Activated CD8-positive, alpha-beta memory T cell treated with anti-CD3 and anti-CD28 coated beads, Interleukin-2, amount 50 U/mL, for 4 hours (primary cell): Measurements from ENCODE around the gene MAP7D1.

ENCODE experiments used
- DNase-seq: peaks from one replicate; pipeline ENCODE4 v3.0.0-alpha.2; 2020

Gene MAP7D1

GRCh38 chr1:36128126-36128904 lies 27.6 kb upstream of the MAP7D1 start:
- no peak for DNase-seq

GRCh38 chr1:36128905-36129206 lies 27.1 kb upstream of the MAP7D1 start:
- no peak for DNase-seq

GRCh38 chr1:36132029-36132428 lies 23.9 kb upstream of the MAP7D1 start:
- no peak for DNase-seq

GRCh38 chr1:36133484-36133883 lies 22.5 kb upstream of the MAP7D1 start:
- DNase-seq, result no peak

- no peak for DNase-seq
Observed at GRCh38 chr1:36134031-36134430, 21.9 kb upstream of the MAP7D1 start.

GRCh38 chr1:36134505-36135329 lies 21.2 kb upstream of the MAP7D1 start:
- DNase-seq, result peak; percentile 48

GRCh38 chr1:36135330-36135667 lies 20.7 kb upstream of the MAP7D1 start:
- no peak for DNase-seq

- DNase-seq, result no peak
Observed at GRCh38 chr1:36135796-36136195, 20.2 kb upstream of the MAP7D1 start.

- no peak for DNase-seq
Observed at GRCh38 chr1:36136535-36136934, 19.4 kb upstream of the MAP7D1 start.

GRCh38 chr1:36137226-36137625 lies 18.7 kb upstream of the MAP7D1 start:
- no peak for DNase-seq

- no peak for DNase-seq
Observed at GRCh38 chr1:36137776-36138175, 18.2 kb upstream of the MAP7D1 start.

- DNase-seq, result no peak
Observed at GRCh38 chr1:36139521-36139920, 16.4 kb upstream of the MAP7D1 start.

- no peak for DNase-seq
Observed at GRCh38 chr1:36142121-36142520, 13.8 kb upstream of the MAP7D1 start.

- no peak for DNase-seq
Observed at GRCh38 chr1:36143424-36143823, 12.5 kb upstream of the MAP7D1 start.

- DNase-seq, result no peak
Observed at GRCh38 chr1:36144413-36144812, 11.5 kb upstream of the MAP7D1 start.

GRCh38 chr1:36148821-36149236 lies 7.1 kb upstream of the MAP7D1 start:
- no peak for DNase-seq

GRCh38 chr1:36149237-36149972 lies 6.6 kb upstream of the MAP7D1 start, which contains the start of gene TRAPPC3:
TSS of gene TRAPPC3 (minus strand) at chr1:36149486. CDS start at chr1:36149378, 108 bp downstream.
- peak; percentile 99 for DNase-seq

- DNase-seq, result no peak
Observed at GRCh38 chr1:36149973-36150295, 6.0 kb upstream of the MAP7D1 start.

GRCh38 chr1:36150296-36151133 lies 5.4 kb upstream of the MAP7D1 start:
- DNase-seq, result peak; percentile 68

- no peak for DNase-seq
Observed at GRCh38 chr1:36151134-36151844, 4.7 kb upstream of the MAP7D1 start.

GRCh38 chr1:36151845-36152203 lies 4.1 kb upstream of the MAP7D1 start:
- DNase-seq, result peak; percentile 58

- DNase-seq, result no peak
Observed at GRCh38 chr1:36153476-36153875, 2.5 kb upstream of the MAP7D1 start.
